Activated naive CD4-positive, alpha-beta T cell treated with anti-CD3 and anti-CD28 coated beads, Interleukin-2, amount 50 U/mL, for 72 hours (primary cell): Measurements from ENCODE around the gene ENDOD1. TPM values are rescaled to one million over a fixed set of nuclear protein-coding genes. Genes with fewer than 3 reads are reported as not detected.
"Not testable (repeated sequence)": the region's sequence is repeated elsewhere in the genome, so short reads cannot be mapped to it uniquely, and the experiment has no call there.

Experiments
- ATAC-seq, 2 donors: fragments of 150-1000 bp; cut with Tn5 transposase; 2 replicates each; pipeline ENCODE4 v1.10.0; 2021; ENCODE audit warnings: mild to moderate bottlenecking in 2 of 2, moderate library complexity in 2 of 2
- DNase-seq, 2 donors: peaks; one replicate each; pipeline ENCODE4 v3.0.0; 2021 to 2022; ENCODE audit warnings: low spot score in 2 of 2
- H3K27ac Mint-ChIP-seq, 2 donors: one replicate each; pipeline ENCODE4 v1.8.0; 2022; ENCODE audit warnings: mild to moderate bottlenecking in 2 of 2, mixed read lengths in 2 of 2
- H3K36me3 Mint-ChIP-seq, 2 donors: one replicate each; pipeline ENCODE4 v1.8.0; 2022; ENCODE audit warnings: mixed read lengths in 2 of 2
- H3K9me3 Mint-ChIP-seq, 2 donors: one replicate each; pipeline ENCODE4 v1.8.0; 2022; ENCODE audit warnings: mixed read lengths in 2 of 2
- total RNA-seq, 2 donors: library from RNA; stranded (reverse); gene quantifications; one replicate each; pipeline ENCODE4 v1.2.3, GENCODE V29; 2022

ENDOD1 gene
- 10 to 100 TPM in 1 of 2 donors, 1 to 10 TPM in 1; 6.3 to 11.4 TPM for total RNA-seq

- Mint-ChIP-seq H3K27ac (peak within 1 kb of the TSS; percentile 85 to 89), H3K9me3 (peaks cover 0 to 3% of the 10 kb centered on the region in 2 donors), H3K36me3 (peaks cover 0 to 5% of the 10 kb centered on the region in 2 donors)
- peak; percentile 93 to 95 for ATAC-seq
- DNase-seq, result peak; percentile 81 to 82
These were observed at the start of gene ENDOD1 for GRCh38 chr11:95089620-95090542. Gene ENDOD1 (plus strand): TSS chr11:95089846. CDS start chr11:95089928, 82 bp downstream.

- H3K27ac Mint-ChIP-seq, result no peak overlapping the region
- DNase-seq (no peak), ATAC-seq (no peak)
- no peaks in the 10 kb centered on the region for H3K9me3 Mint-ChIP-seq
- peaks cover 5% of the 10 kb centered on the region in 2 donors for H3K36me3 Mint-ChIP-seq
These were observed 47.4 kb upstream of the ENDOD1 start for GRCh38 chr11:95042239-95042638.

GRCh38 chr11:95042906-95043305 is 46.7 kb upstream of the ENDOD1 start:
- Mint-ChIP-seq H3K9me3 (no peaks in the 10 kb centered on the region), H3K36me3 (peaks cover 5% of the 10 kb centered on the region in 2 donors), H3K27ac (no peak overlapping the region)
- DNase-seq (no peak), ATAC-seq (no peak)

GRCh38 chr11:95044010-95044409 is 45.6 kb upstream of the ENDOD1 start:
- Mint-ChIP-seq H3K36me3 (no peaks in the 10 kb centered on the region), H3K9me3 (no peaks in the 10 kb centered on the region), H3K27ac (no peak overlapping the region)
- no peak for DNase-seq
- ATAC-seq, result no peak

- Mint-ChIP-seq H3K27ac (no peak overlapping the region), H3K9me3 (no peaks in the 10 kb centered on the region), H3K36me3 (no peaks in the 10 kb centered on the region)
- DNase-seq (no peak), ATAC-seq (no peak)
These were observed 43.8 kb upstream of the ENDOD1 start for GRCh38 chr11:95045812-95046211.

GRCh38 chr11:95049122-95049521 is 40.5 kb upstream of the ENDOD1 start, which contains the start of gene KDM4F:
Gene KDM4F (plus strand): TSS chr11:95049422.
- not testable (repeated sequence) for ATAC-seq, H3K27ac Mint-ChIP-seq, DNase-seq, H3K36me3 Mint-ChIP-seq, H3K9me3 Mint-ChIP-seq

- ATAC-seq, result no peak
- Mint-ChIP-seq H3K9me3 (no peaks in the 10 kb centered on the region), H3K27ac (no peak overlapping the region), H3K36me3 (no peaks in the 10 kb centered on the region)
- no peak for DNase-seq
These were observed 38.9 kb upstream of the ENDOD1 start for GRCh38 chr11:95050595-95051202.

GRCh38 chr11:95054356-95054755 is 35.3 kb upstream of the ENDOD1 start:
- H3K9me3 Mint-ChIP-seq, result no peaks in the 10 kb centered on the region
- H3K27ac Mint-ChIP-seq, result no peak overlapping the region
- ATAC-seq (no peak), DNase-seq (no peak)
- no peaks in the 10 kb centered on the region for H3K36me3 Mint-ChIP-seq

GRCh38 chr11:95055283-95055897 is 34.3 kb upstream of the ENDOD1 start:
- no peaks in the 10 kb centered on the region for H3K9me3 Mint-ChIP-seq
- no peak for DNase-seq
- H3K36me3 Mint-ChIP-seq, result no peaks in the 10 kb centered on the region
- H3K27ac Mint-ChIP-seq, result no peak overlapping the region
- no peak for ATAC-seq

- DNase-seq, result no peak
- ATAC-seq, result no peak
- Mint-ChIP-seq H3K36me3 (no peaks in the 10 kb centered on the region), H3K9me3 (no peaks in the 10 kb centered on the region), H3K27ac (no peak overlapping the region)
These were observed 31.7 kb upstream of the ENDOD1 start for GRCh38 chr11:95057959-95058358.

- ATAC-seq (no peak), DNase-seq (no peak)
- Mint-ChIP-seq H3K9me3 (no peaks in the 10 kb centered on the region), H3K36me3 (no peaks in the 10 kb centered on the region), H3K27ac (no peak overlapping the region)
These were observed 31.0 kb upstream of the ENDOD1 start for GRCh38 chr11:95058621-95059020.

- H3K9me3 Mint-ChIP-seq, result no peaks in the 10 kb centered on the region
- DNase-seq (no peak), ATAC-seq (no peak)
- no peaks in the 10 kb centered on the region for H3K36me3 Mint-ChIP-seq
- no peak overlapping the region for H3K27ac Mint-ChIP-seq
These were observed 30.6 kb upstream of the ENDOD1 start for GRCh38 chr11:95059046-95059445.

GRCh38 chr11:95065336-95065735 is 24.3 kb upstream of the ENDOD1 start:
- H3K36me3 Mint-ChIP-seq, result peaks cover 12 to 17% of the 10 kb centered on the region in 2 donors
- H3K9me3 Mint-ChIP-seq, result no peaks in the 10 kb centered on the region
- ATAC-seq (no peak), DNase-seq (no peak)
- H3K27ac Mint-ChIP-seq, result no peak overlapping the region

- DNase-seq (no peak), ATAC-seq (peak; percentile 28 to 32)
- Mint-ChIP-seq H3K36me3 (peaks cover 12 to 23% of the 10 kb centered on the region in 2 donors), H3K9me3 (no peaks in the 10 kb centered on the region), H3K27ac (peak within 1 kb of the TSS; percentile 94 to 97)
These were observed 23.0 kb upstream of the ENDOD1 start, which contains the start of gene SRSF8 for GRCh38 chr11:95066716-95067038. Gene SRSF8 (plus strand): TSS chr11:95066919. CDS start chr11:95067227, 308 bp downstream.

- DNase-seq (peak; percentile 76 to 85), ATAC-seq (peak; percentile 70 to 78)
- Mint-ChIP-seq H3K9me3 (no peaks in the 10 kb centered on the region), H3K36me3 (peaks cover 12 to 23% of the 10 kb centered on the region in 2 donors), H3K27ac (peak overlapping the region; percentile 94 to 97)
These were observed 22.4 kb upstream of the ENDOD1 start for GRCh38 chr11:95067039-95067840.

GRCh38 chr11:95067841-95068219 is 21.8 kb upstream of the ENDOD1 start:
- DNase-seq (no peak), ATAC-seq (no peak)
- no peaks in the 10 kb centered on the region for H3K9me3 Mint-ChIP-seq
- H3K27ac Mint-ChIP-seq, result peak overlapping the region; percentile 94 to 97
- peaks cover 12 to 23% of the 10 kb centered on the region in 2 donors for H3K36me3 Mint-ChIP-seq
